ENCODE results near the gene TSPAN3. TPM values are rescaled to one million over a fixed set of nuclear protein-coding genes. Genes with fewer than 3 reads are reported as not detected.
A peak's percentile ranks its signal among the peaks of the same experiment; 100 is the strongest.

The TSPAN3 gene
- total RNA-seq, 1 experiment from 2014 or later, result 237 TPM

DNA sequence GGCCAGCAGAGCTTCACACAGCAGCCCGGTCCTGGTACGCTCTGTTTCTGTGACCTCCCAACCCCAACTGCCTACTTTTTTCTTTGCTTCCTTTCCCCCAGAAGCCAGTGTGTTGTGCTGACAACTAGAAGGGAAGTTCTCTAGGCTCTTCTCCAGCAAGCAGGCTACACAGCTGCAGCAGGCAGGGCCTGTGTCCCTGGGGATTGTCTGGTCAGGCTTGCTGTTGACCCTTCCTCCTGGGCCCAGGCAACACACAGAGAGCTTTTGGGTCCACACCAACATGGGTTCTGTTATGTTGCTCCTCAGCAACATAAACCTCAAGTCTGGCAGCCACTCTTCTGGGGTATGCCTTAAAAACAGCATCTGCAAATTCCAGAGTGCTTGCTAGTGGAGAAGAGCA, 36.2 kb upstream of the TSPAN3 start:
- Mint-ChIP-seq H3K4me1 (ENCODE audit: low read depth, unreplicated experiment) (peaks cover 20% of the 10 kb centered on the region), H3K27me3 (ENCODE audit: insufficient read depth, unreplicated experiment) (no peaks in the 10 kb centered on the region), H3K27ac (ENCODE audit: unreplicated experiment) (peak overlapping the region; percentile 65), H3K9me3 (ENCODE audit: unreplicated experiment) (no peaks in the 10 kb centered on the region), H3K4me3 (ENCODE audit: unreplicated experiment) (no peak overlapping the region), H3K36me3 (ENCODE audit: insufficient read depth, unreplicated experiment) (peaks cover 9% of the 10 kb centered on the region)
- Histone ChIP-seq H3K4me1 (peaks cover 15% of the 10 kb centered on the region), H3K4me3 (ENCODE audit: low read depth, low read length) (no peak overlapping the region), H3K9me3 (peaks cover 5% of the 10 kb centered on the region; the same call in 1 of the 2 replicates), H3K27me3 (replicated peaks; ENCODE audit: control insufficient read depth, insufficient read depth, low read length) (no peaks in the 10 kb centered on the region), H3K36me3 (ENCODE audit: control insufficient read depth, insufficient read depth, low read length) (no peaks in the 10 kb centered on the region)
- intact Hi-C loops (cut with micrococcal nuclease; ENCODE audit: unreplicated experiment), result loop anchor here (1.0 to 5.0 kb wide), 4 partner anchors 79 to 715 kb away; no protein-coding TSS in a partner anchor
- TF ChIP-seq, protein P1, sequence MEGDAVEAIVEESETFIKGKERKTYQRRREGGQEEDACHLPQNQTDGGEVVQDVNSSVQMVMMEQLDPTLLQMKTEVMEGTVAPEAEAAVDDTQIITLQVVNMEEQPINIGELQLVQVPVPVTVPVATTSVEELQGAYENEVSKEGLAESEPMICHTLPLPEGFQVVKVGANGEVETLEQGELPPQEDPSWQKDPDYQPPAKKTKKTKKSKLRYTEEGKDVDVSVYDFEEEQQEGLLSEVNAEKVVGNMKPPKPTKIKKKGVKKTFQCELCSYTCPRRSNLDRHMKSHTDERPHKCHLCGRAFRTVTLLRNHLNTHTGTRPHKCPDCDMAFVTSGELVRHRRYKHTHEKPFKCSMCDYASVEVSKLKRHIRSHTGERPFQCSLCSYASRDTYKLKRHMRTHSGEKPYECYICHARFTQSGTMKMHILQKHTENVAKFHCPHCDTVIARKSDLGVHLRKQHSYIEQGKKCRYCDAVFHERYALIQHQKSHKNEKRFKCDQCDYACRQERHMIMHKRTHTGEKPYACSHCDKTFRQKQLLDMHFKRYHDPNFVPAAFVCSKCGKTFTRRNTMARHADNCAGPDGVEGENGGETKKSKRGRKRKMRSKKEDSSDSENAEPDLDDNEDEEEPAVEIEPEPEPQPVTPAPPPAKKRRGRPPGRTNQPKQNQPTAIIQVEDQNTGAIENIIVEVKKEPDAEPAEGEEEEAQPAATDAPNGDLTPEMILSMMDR (IDR thresholded peaks at IDR 0.05; ENCODE audit: insufficient read depth in 1 of 2, low read depth in 1 of 2, low read length in 1 of 2, severe bottlenecking in 1 of 2, unreplicated experiment in 1 of 2), result no peak
- no TSS peak for BruUV-seq (replicated peaks)
- ChIA-PET POLR2A (no interaction called here), CTCF (interaction anchor here (0.6 to 1.5 kb wide), 10 partner anchors 12 to 714 kb away, joined by 3 to 12 read pairs (median 4); no protein-coding TSS in a partner anchor)
- DNase-seq, result no peak

DNA sequence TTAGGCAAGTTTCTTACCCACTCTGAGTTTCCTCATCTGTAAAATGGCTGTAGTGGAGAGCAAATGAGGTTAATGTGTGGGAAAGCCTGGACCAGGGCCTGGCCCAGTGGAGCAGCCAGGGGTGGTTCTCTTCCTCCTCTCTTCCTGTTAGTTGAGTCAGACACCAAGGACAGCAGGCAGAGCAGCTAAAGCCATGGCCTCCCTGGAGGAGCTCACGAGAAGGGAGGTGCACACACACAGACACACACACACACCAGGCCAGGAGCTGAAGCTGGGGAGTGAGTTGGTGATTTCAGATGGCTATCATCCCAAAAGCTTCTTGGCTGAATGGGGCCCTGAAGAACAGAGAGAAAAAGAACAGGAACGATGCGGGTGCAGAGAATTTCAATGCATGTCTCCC, 33.2 kb upstream of the TSPAN3 start:
- no peaks in the 10 kb centered on the region for H3K27me3 ChIP-seq (replicated peaks; ENCODE audit: control insufficient read depth, insufficient read depth, low read length)
- intact Hi-C loops (cut with micrococcal nuclease; ENCODE audit: unreplicated experiment), result no loop called here
- BruUV-seq (replicated peaks), result no TSS peak
- H3K36me3 ChIP-seq (ENCODE audit: control insufficient read depth, insufficient read depth, low read length), result no peaks in the 10 kb centered on the region
- TF ChIP-seq, protein P1 (IDR thresholded peaks at IDR 0.05; ENCODE audit: insufficient read depth in 1 of 2, low read depth in 1 of 2, low read length in 1 of 2, severe bottlenecking in 1 of 2, unreplicated experiment in 1 of 2), result no peak
- CTCF ChIA-PET, result interaction anchor here (2.2 kb wide), 1 partner anchor 439 kb away, joined by 8 read pairs; no protein-coding TSS in a partner anchor
- no peaks in the 10 kb centered on the region for H3K27me3 Mint-ChIP-seq (ENCODE audit: insufficient read depth, unreplicated experiment)
- peaks cover 28% of the 10 kb centered on the region for H3K4me1 Mint-ChIP-seq (ENCODE audit: low read depth, unreplicated experiment)
- H3K4me1 ChIP-seq, result peaks cover 29% of the 10 kb centered on the region
- POLR2A ChIA-PET, result interaction anchor here (0.6 kb wide), 1 partner anchor 597 kb away, joined by 3 read pairs; no protein-coding TSS in a partner anchor
- peaks cover 9% of the 10 kb centered on the region for H3K36me3 Mint-ChIP-seq (ENCODE audit: insufficient read depth, unreplicated experiment)
- DNase-seq, result no peak
- no peak overlapping the region for H3K4me3 Mint-ChIP-seq (ENCODE audit: unreplicated experiment)
- peaks cover 5% of the 10 kb centered on the region; the same call in 1 of the 2 replicates for H3K9me3 ChIP-seq
- no peaks in the 10 kb centered on the region for H3K9me3 Mint-ChIP-seq (ENCODE audit: unreplicated experiment)
- no peak overlapping the region for H3K4me3 ChIP-seq (ENCODE audit: low read depth, low read length)
- peak overlapping the region; percentile 1 for H3K27ac Mint-ChIP-seq (ENCODE audit: unreplicated experiment)

DNA sequence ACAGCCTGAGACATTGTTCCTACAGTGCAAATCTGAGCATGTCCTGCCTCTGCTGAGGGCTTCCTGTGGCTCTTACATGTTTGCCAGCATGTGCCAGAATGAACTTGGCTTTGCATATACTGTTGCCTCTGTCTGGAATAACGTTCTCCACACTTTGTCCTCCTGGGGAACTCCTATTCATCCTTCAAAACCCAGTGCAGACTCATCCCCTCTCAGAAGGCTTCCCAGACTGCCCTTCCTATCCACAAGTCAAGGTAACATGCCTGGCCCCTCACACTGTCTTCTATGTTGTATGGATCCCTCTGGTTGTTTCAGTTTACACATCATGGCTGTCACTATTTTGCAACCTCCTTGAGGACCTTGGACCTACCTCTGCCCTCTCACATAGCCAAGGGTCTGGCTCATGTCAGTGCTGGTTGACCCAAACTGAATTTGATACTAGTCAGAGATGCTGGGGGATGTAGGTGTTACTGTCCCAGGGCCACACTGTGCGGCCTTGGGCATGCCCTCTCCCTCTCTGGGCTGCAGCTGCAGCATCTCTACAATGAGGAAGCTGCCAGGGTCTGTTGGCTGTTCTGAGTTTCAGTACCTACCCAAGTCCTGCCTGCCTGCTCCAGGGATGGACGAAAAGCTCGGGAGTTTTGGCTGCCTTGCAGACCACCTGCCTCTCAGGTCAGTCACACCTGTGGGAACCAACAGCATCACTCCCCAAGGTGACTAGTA, 29.0 kb upstream of the TSPAN3 start:
- ChIA-PET CTCF (no interaction called here), POLR2A (no interaction called here)
- no peaks in the 10 kb centered on the region for H3K27me3 ChIP-seq (replicated peaks; ENCODE audit: control insufficient read depth, insufficient read depth, low read length)
- Mint-ChIP-seq H3K27me3 (ENCODE audit: insufficient read depth, unreplicated experiment) (no peaks in the 10 kb centered on the region), H3K9me3 (ENCODE audit: unreplicated experiment) (no peaks in the 10 kb centered on the region), H3K27ac (ENCODE audit: unreplicated experiment) (no peak overlapping the region), H3K36me3 (ENCODE audit: insufficient read depth, unreplicated experiment) (no peaks in the 10 kb centered on the region), H3K4me3 (ENCODE audit: unreplicated experiment) (no peak overlapping the region), H3K4me1 (ENCODE audit: low read depth, unreplicated experiment) (peaks cover 15% of the 10 kb centered on the region)
- TF ChIP-seq, protein P1 (IDR thresholded peaks at IDR 0.05; ENCODE audit: insufficient read depth in 1 of 2, low read depth in 1 of 2, low read length in 1 of 2, severe bottlenecking in 1 of 2, unreplicated experiment in 1 of 2), result no peak
- intact Hi-C loops (cut with micrococcal nuclease; ENCODE audit: unreplicated experiment), result no loop called here
- no TSS peak for BruUV-seq (replicated peaks)
- peaks cover 5% of the 10 kb centered on the region; the same call in 1 of the 2 replicates for H3K9me3 ChIP-seq
- H3K36me3 ChIP-seq (ENCODE audit: control insufficient read depth, insufficient read depth, low read length), result no peaks in the 10 kb centered on the region
- H3K4me1 ChIP-seq, result peaks cover 29% of the 10 kb centered on the region
- DNase-seq, result no peak
- H3K4me3 ChIP-seq (ENCODE audit: low read depth, low read length), result no peak overlapping the region

All from Caco-2 (cell line).